ENCODE data around the gene CDK6.

DNA sequence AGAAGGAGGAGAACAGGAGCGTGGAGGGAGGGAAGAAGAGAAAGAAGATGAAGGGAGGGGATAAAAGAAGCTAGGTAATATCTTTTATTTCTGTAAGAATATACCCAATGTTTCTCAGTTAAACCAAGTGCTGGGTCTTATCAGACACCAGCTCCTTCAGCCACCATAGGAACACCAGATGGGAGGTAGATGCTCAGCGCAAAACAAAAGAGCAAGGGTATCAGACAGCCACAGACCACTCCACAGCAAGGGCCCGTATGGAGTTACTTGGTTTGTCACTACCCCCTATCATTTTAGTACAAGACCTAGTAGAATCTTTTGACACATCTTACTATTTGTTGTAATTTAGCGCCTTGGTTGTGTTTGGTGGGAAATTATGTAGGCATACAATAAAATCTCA, 180.3 kb downstream of the CDK6 start:
- TF ChIP-seq, protein P1, sequence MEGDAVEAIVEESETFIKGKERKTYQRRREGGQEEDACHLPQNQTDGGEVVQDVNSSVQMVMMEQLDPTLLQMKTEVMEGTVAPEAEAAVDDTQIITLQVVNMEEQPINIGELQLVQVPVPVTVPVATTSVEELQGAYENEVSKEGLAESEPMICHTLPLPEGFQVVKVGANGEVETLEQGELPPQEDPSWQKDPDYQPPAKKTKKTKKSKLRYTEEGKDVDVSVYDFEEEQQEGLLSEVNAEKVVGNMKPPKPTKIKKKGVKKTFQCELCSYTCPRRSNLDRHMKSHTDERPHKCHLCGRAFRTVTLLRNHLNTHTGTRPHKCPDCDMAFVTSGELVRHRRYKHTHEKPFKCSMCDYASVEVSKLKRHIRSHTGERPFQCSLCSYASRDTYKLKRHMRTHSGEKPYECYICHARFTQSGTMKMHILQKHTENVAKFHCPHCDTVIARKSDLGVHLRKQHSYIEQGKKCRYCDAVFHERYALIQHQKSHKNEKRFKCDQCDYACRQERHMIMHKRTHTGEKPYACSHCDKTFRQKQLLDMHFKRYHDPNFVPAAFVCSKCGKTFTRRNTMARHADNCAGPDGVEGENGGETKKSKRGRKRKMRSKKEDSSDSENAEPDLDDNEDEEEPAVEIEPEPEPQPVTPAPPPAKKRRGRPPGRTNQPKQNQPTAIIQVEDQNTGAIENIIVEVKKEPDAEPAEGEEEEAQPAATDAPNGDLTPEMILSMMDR (optimal IDR thresholded peaks at IDR 0.05 in 1 of 3, IDR thresholded peaks at IDR 0.05 in 1 of 3, conservative IDR thresholded peaks at IDR 0.05 in 1 of 3; ENCODE audit: extremely low read depth in 1 of 3, insufficient read depth in 2 of 3, low read length in 3 of 3): no peak
- TF ChIP-seq EZH2 (IDR thresholded peaks at IDR 0.05; ENCODE audit: low read length): no peak

Measured in keratinocyte (primary cell).